Mesenchymal stem cell (in vitro differentiated cells and primary cell): ENCODE data around the gene LPP.

Experiments used
- DNase-seq: peaks from one replicate; pipeline ENCODE4 v3.0.0-alpha.2; 2013
- H2AFZ ChIP-seq: one replicate; pipeline ENCODE4 v1.6.1; 2013; ENCODE audit warnings: low read depth, mild to moderate bottlenecking, control low read depth, inconsistent platforms, low read length, moderate library complexity
- H2AK5ac ChIP-seq: 2 replicates; pipeline ENCODE4 v1.6.1; 2013; ENCODE audit warnings: low read length, moderate library complexity, mild to moderate bottlenecking, inconsistent platforms; ENCODE audit not compliant: severe bottlenecking
- H2BK120ac ChIP-seq: one replicate; pipeline ENCODE4 v1.6.1; 2013; ENCODE audit warnings: low read depth, mild to moderate bottlenecking, inconsistent platforms, low read length, moderate library complexity
- H2BK12ac ChIP-seq, 2 experiments: one replicate each; pipeline ENCODE4 v1.6.1; 2013; ENCODE audit warnings: inconsistent platforms in 2 of 2, low read length in 2 of 2, mild to moderate bottlenecking in 2 of 2, moderate library complexity in 2 of 2, control low read depth in 1 of 2
- H2BK15ac ChIP-seq: one replicate; pipeline ENCODE4 v1.6.1; 2013; ENCODE audit warnings: mild to moderate bottlenecking, low read depth, inconsistent platforms; ENCODE audit not compliant: poor library complexity, severe bottlenecking
- H2BK5ac ChIP-seq: 2 replicates; pipeline ENCODE4 v1.6.1; 2013; ENCODE audit warnings: low read depth, mild to moderate bottlenecking, low read length, control low read depth, inconsistent platforms; ENCODE audit not compliant: poor library complexity, severe bottlenecking
- H3K14ac ChIP-seq, 2 experiments: one replicate each; pipeline ENCODE4 v1.6.1; 2013; ENCODE audit warnings: inconsistent platforms in 2 of 2, low read length in 2 of 2, control low read depth in 1 of 2, mild to moderate bottlenecking in 1 of 2, moderate library complexity in 1 of 2
- H3K18ac ChIP-seq, 2 experiments: one replicate each; pipeline ENCODE4 v1.6.1; 2013; ENCODE audit warnings: inconsistent platforms in 2 of 2, low read length in 2 of 2, control low read depth in 1 of 2, low read depth in 1 of 2, mild to moderate bottlenecking in 1 of 2
- H3K23ac ChIP-seq, 2 experiments: one replicate each; pipeline ENCODE4 v1.6.1; 2013; ENCODE audit warnings: inconsistent platforms in 2 of 2, low read length in 2 of 2, mild to moderate bottlenecking in 2 of 2, moderate library complexity in 2 of 2, control low read depth in 1 of 2
- H3K27ac ChIP-seq: 2 replicates; pipeline ENCODE4 v1.5.1; 2013; ENCODE audit warnings: mild to moderate bottlenecking, moderate library complexity, low read length, control low read depth, inconsistent platforms; ENCODE audit not compliant: poor library complexity, severe bottlenecking
- H3K27me3 ChIP-seq, 2 experiments: 2 replicates each; pipeline versions ENCODE4 v1.6.1 to v1.7.0; 2013; ENCODE audit warnings: low read length in 2 of 2, mild to moderate bottlenecking in 2 of 2, moderate library complexity in 2 of 2, control low read depth in 1 of 2, inconsistent platforms in 1 of 2; ENCODE audit not compliant: control insufficient read depth in 1 of 2, insufficient read depth in 1 of 2
- H3K36me3 ChIP-seq, 2 experiments: 2 replicates each; pipeline versions ENCODE4 v1.6.1 to v1.7.0; 2013; ENCODE audit warnings: low read length in 2 of 2, control low read depth in 1 of 2, inconsistent platforms in 1 of 2, low read depth in 1 of 2, mild to moderate bottlenecking in 1 of 2; ENCODE audit not compliant: insufficient read depth in 2 of 2, control insufficient read depth in 1 of 2
- H3K4ac ChIP-seq, 2 experiments: one replicate each; pipeline ENCODE4 v1.6.1; 2013; ENCODE audit warnings: inconsistent platforms in 2 of 2, low read length in 2 of 2, mild to moderate bottlenecking in 2 of 2, moderate library complexity in 2 of 2, control low read depth in 1 of 2, low read depth in 1 of 2
- H3K4me1 ChIP-seq: 2 replicates; pipeline ENCODE4 v1.6.1; 2013; ENCODE audit warnings: low read depth, low read length, control low read depth; ENCODE audit not compliant: control insufficient read depth, insufficient read depth
- H3K4me2 ChIP-seq: 2 replicates; pipeline ENCODE4 v1.6.1; 2013; ENCODE audit warnings: low read length, mild to moderate bottlenecking, inconsistent platforms; ENCODE audit not compliant: poor library complexity, severe bottlenecking
- H3K4me3 ChIP-seq, 2 experiments: 2 replicates each; pipeline versions ENCODE4 v1.5.1 to v1.7.0; 2013; ENCODE audit warnings: low read length in 2 of 2, mild to moderate bottlenecking in 2 of 2, control low read depth in 1 of 2, low read depth in 1 of 2; ENCODE audit not compliant: insufficient read depth in 1 of 2
- H3K79me1 ChIP-seq: replicated peaks from 2 replicates; pipeline ENCODE4 v1.6.1; 2013; ENCODE audit warnings: mild to moderate bottlenecking, control low read depth, low read length, inconsistent platforms; ENCODE audit not compliant: poor library complexity, severe bottlenecking
- H3K9ac ChIP-seq: 2 replicates; pipeline ENCODE4 v1.7.0; 2013; ENCODE audit warnings: mild to moderate bottlenecking, low read length, moderate library complexity
- H3K9me3 ChIP-seq: 2 replicates; pipeline ENCODE4 v1.7.0; 2013; ENCODE audit warnings: mild to moderate bottlenecking, low read length; ENCODE audit not compliant: control insufficient read depth
- H4K8ac ChIP-seq: one replicate; pipeline ENCODE4 v1.6.1; 2013; ENCODE audit warnings: inconsistent platforms, mild to moderate bottlenecking, low read length, moderate library complexity
- H4K91ac ChIP-seq: one replicate; pipeline ENCODE4 v1.6.1; 2013; ENCODE audit warnings: mild to moderate bottlenecking, low read length, inconsistent platforms
- WGBS: methylation state at CpG from one replicate; pipeline ENCODE4 v1.1.7; 2013; ENCODE audit warnings: mixed read lengths; 5-methylcytosine and 5-hydroxymethylcytosine counted together

LPP gene

GRCh38 chr3:188274249-188274915, 120.4 kb downstream of the LPP start:
- H3K4ac ChIP-seq: no peak overlapping the region
- no peak overlapping the region for H3K18ac ChIP-seq
- H3K14ac ChIP-seq: no peak overlapping the region
- H3K23ac ChIP-seq: no peak overlapping the region
- H2BK15ac ChIP-seq: no peak overlapping the region
- H2BK12ac ChIP-seq: no peak overlapping the region
- peaks cover 0 to 4% of the 10 kb centered on the region in 2 experiments for H3K36me3 ChIP-seq
- 11% methylated on average over 1 of the region's 4 CpGs for WGBS
- peak overlapping the region; percentile 61 for H2AK5ac ChIP-seq
- H2BK120ac ChIP-seq: no peak overlapping the region
- H2AFZ ChIP-seq: no peak overlapping the region
- no peak overlapping the region for H3K4me3 ChIP-seq
- no peak overlapping the region for H4K8ac ChIP-seq
- DNase-seq: peak; percentile 86
- H3K27ac ChIP-seq: peak overlapping the region; percentile 82
- H3K79me1 ChIP-seq: peaks cover 10% of the 10 kb centered on the region
- H2BK5ac ChIP-seq: no peak overlapping the region
- H3K4me1 ChIP-seq: peaks cover 16% of the 10 kb centered on the region
- H3K27me3 ChIP-seq: no peaks in the 10 kb centered on the region
- no peaks in the 10 kb centered on the region for H3K9me3 ChIP-seq
- H3K9ac ChIP-seq: peak overlapping the region; percentile 17
- peak overlapping the region; percentile 44 for H3K4me2 ChIP-seq
- H4K91ac ChIP-seq: no peak overlapping the region

GRCh38 chr3:188276375-188276774, 122.4 kb downstream of the LPP start:
- Histone ChIP-seq H3K4me2 (no peak overlapping the region), H3K4me1 (peaks cover 12% of the 10 kb centered on the region), H3K23ac (no peak overlapping the region), H3K4ac (no peak overlapping the region), H3K79me1 (peaks cover 12% of the 10 kb centered on the region), H4K8ac (no peak overlapping the region), H2BK120ac (no peak overlapping the region), H3K14ac (no peak overlapping the region), H3K4me3 (no peak overlapping the region), H2BK15ac (no peak overlapping the region), H2BK12ac (peak overlapping the region in 1 of 2 experiments; percentile 38), H3K27me3 (no peaks in the 10 kb centered on the region), H2AK5ac (no peak overlapping the region), H3K36me3 (peaks cover 0 to 4% of the 10 kb centered on the region in 2 experiments), H3K18ac (no peak overlapping the region), H2BK5ac (no peak overlapping the region), H3K9me3 (no peaks in the 10 kb centered on the region), H3K9ac (no peak overlapping the region), H3K27ac (no peak overlapping the region), H2AFZ (no peak overlapping the region), H4K91ac (no peak overlapping the region)
- 95% methylated on average over 2 of the region's 3 CpGs for WGBS
- no peak for DNase-seq

- Histone ChIP-seq H3K36me3 (peaks cover 0 to 4% of the 10 kb centered on the region in 2 experiments), H3K27me3 (no peaks in the 10 kb centered on the region), H4K91ac (no peak overlapping the region), H3K9me3 (no peaks in the 10 kb centered on the region), H2BK12ac (no peak overlapping the region), H2BK15ac (no peak overlapping the region), H3K79me1 (peaks cover 14% of the 10 kb centered on the region), H2BK120ac (no peak overlapping the region), H3K4me3 (no peak overlapping the region), H2BK5ac (no peak overlapping the region), H3K23ac (no peak overlapping the region), H2AFZ (no peak overlapping the region), H3K14ac (no peak overlapping the region), H3K18ac (no peak overlapping the region), H3K9ac (no peak overlapping the region), H3K4ac (no peak overlapping the region), H2AK5ac (peak overlapping the region; percentile 87), H4K8ac (no peak overlapping the region), H3K27ac (no peak overlapping the region), H3K4me2 (no peak overlapping the region), H3K4me1 (peaks cover 10% of the 10 kb centered on the region)
- DNase-seq: no peak
- WGBS: 85% methylated on average over 5 of the region's 6 CpGs
Observed at GRCh38 chr3:188278717-188279324, 124.9 kb downstream of the LPP start.

- no peak overlapping the region for H3K4me3 ChIP-seq
- H3K27me3 ChIP-seq: no peaks in the 10 kb centered on the region
- H4K91ac ChIP-seq: no peak overlapping the region
- 87% methylated on average over 7 of the region's 7 CpGs for WGBS
- peaks cover 18% of the 10 kb centered on the region for H3K79me1 ChIP-seq
- H3K9ac ChIP-seq: no peak overlapping the region
- no peak overlapping the region for H3K14ac ChIP-seq
- H4K8ac ChIP-seq: no peak overlapping the region
- H2AK5ac ChIP-seq: no peak overlapping the region
- no peaks in the 10 kb centered on the region for H3K9me3 ChIP-seq
- H3K23ac ChIP-seq: no peak overlapping the region
- no peak overlapping the region for H2BK12ac ChIP-seq
- H3K4me2 ChIP-seq: no peak overlapping the region
- H2AFZ ChIP-seq: no peak overlapping the region
- no peak overlapping the region for H3K4ac ChIP-seq
- H2BK5ac ChIP-seq: no peak overlapping the region
- no peak overlapping the region for H2BK120ac ChIP-seq
- peaks cover 10% of the 10 kb centered on the region for H3K4me1 ChIP-seq
- peak overlapping the region; percentile 73 for H2BK15ac ChIP-seq
- H3K27ac ChIP-seq: no peak overlapping the region
- H3K36me3 ChIP-seq: peaks cover 0 to 4% of the 10 kb centered on the region in 2 experiments
- no peak overlapping the region for H3K18ac ChIP-seq
- no peak for DNase-seq
Observed at GRCh38 chr3:188279502-188280335, 125.8 kb downstream of the LPP start.
